NCI-H2171 (cell line): ENCODE measurements around the gene C12orf56.

ENCODE experiments used
- DNase-seq: peaks from one replicate; lab custom pipeline; 2025; lab: John Stamatoyannopoulos, UW

The C12orf56 gene

GRCh38 chr12:64390275-64390851, at the start of gene C12orf56:
Gene C12orf56, minus strand, starts transcription at chr12:64390758. Its CDS starts 193 bp downstream, at chr12:64390565.
- peak; percentile 13 for DNase-seq

- no peak for DNase-seq
Observed at GRCh38 chr12:64440100-64440499, 49.5 kb upstream of the C12orf56 start.

- no peak for DNase-seq
Observed at GRCh38 chr12:64433915-64434314, 43.4 kb upstream of the C12orf56 start.

GRCh38 chr12:64431791-64432190, 41.2 kb upstream of the C12orf56 start:
- no peak for DNase-seq

GRCh38 chr12:64430886-64431285, 40.3 kb upstream of the C12orf56 start:
- DNase-seq, result no peak

GRCh38 chr12:64428956-64429355, 38.4 kb upstream of the C12orf56 start:
- no peak for DNase-seq

- DNase-seq, result no peak
Observed at GRCh38 chr12:64427988-64428387, 37.4 kb upstream of the C12orf56 start.

GRCh38 chr12:64419696-64420095, 29.1 kb upstream of the C12orf56 start:
- DNase-seq, result no peak

- no peak for DNase-seq
Observed at GRCh38 chr12:64418209-64418608, 27.7 kb upstream of the C12orf56 start.

GRCh38 chr12:64413884-64414283, 23.3 kb upstream of the C12orf56 start:
- no peak for DNase-seq

GRCh38 chr12:64412459-64412858, 21.9 kb upstream of the C12orf56 start:
- no peak for DNase-seq

GRCh38 chr12:64411427-64411826, 20.9 kb upstream of the C12orf56 start:
- no peak for DNase-seq

- no peak for DNase-seq
Observed at GRCh38 chr12:64407342-64408223, 17.0 kb upstream of the C12orf56 start.

- peak; percentile 35 for DNase-seq
Observed at GRCh38 chr12:64404470-64405256, 14.1 kb upstream of the C12orf56 start.

GRCh38 chr12:64403707-64404469, 13.3 kb upstream of the C12orf56 start, which contains the start of gene XPOT:
Gene XPOT, plus strand, starts transcription at chr12:64404392. Its CDS starts 5,644 bp downstream, at chr12:64410036.
- DNase-seq, result peak; percentile 97

GRCh38 chr12:64402181-64402580, 11.6 kb upstream of the C12orf56 start:
- no peak for DNase-seq

- no peak for DNase-seq
Observed at GRCh38 chr12:64400041-64400440, 9.5 kb upstream of the C12orf56 start.

GRCh38 chr12:64395739-64396138, 5.2 kb upstream of the C12orf56 start:
- DNase-seq, result no peak

GRCh38 chr12:64392221-64392620, 1.7 kb upstream of the C12orf56 start:
- DNase-seq, result no peak

- peak; percentile 99 for DNase-seq
Observed at GRCh38 chr12:64389154-64389553, 1.4 kb downstream of the C12orf56 start.

- peak; percentile 62 for DNase-seq
Observed at GRCh38 chr12:64387197-64387816, 3.3 kb downstream of the C12orf56 start.
